Psoas muscle (tissue), 8 donors: ENCODE data around the gene RNLS. TPM values are rescaled to one million over a fixed set of nuclear protein-coding genes. Genes with fewer than 3 reads are reported as not detected.
A peak's percentile ranks its signal among the peaks of the same experiment; 100 is the strongest.

Experiments used
- ATAC-seq, 4 donors: fragments of 200-7000 bp; cut with Tn5 transposase; one replicate each; pipeline ENCODE4 v1.9.1; 2020; ENCODE audit warnings: moderate library complexity in 3 of 4, mild to moderate bottlenecking in 2 of 4
- DNase-seq, 2 donors: peaks; one replicate each; pipeline ENCODE4 v3.0.0-alpha.2; 2020
- H3K27ac ChIP-seq: fragments of 200-600 bp; one replicate; pipeline ENCODE4 v1.8.0; 2022
- H3K27me3 ChIP-seq, 3 donors: fragments of 200-600 bp in 1 of 3; one replicate each; pipeline versions ENCODE4 v1.6.1 to v1.8.0; 2013 to 2022; ENCODE audit warnings: low read length in 2 of 3, mild to moderate bottlenecking in 2 of 3, moderate library complexity in 1 of 3; ENCODE audit not compliant: insufficient read depth in 3 of 3
- H3K36me3 ChIP-seq, 2 donors: fragments of 200-600 bp in 1 of 2; one replicate each; pipeline versions ENCODE4 v1.6.1 to v1.8.0; 2013 to 2022; ENCODE audit warnings: low read depth in 1 of 2, mild to moderate bottlenecking in 1 of 2, moderate library complexity in 1 of 2; ENCODE audit not compliant: insufficient read depth in 1 of 2
- H3K4me1 ChIP-seq: fragments of 200-600 bp; one replicate; pipeline ENCODE4 v1.8.0; 2022
- H3K4me3 ChIP-seq: fragments of 200-600 bp; one replicate; pipeline ENCODE4 v1.8.0; 2022; ENCODE audit warnings: mild to moderate bottlenecking
- H3K9me3 ChIP-seq: fragments of 200-600 bp; one replicate; pipeline ENCODE4 v1.8.0; 2022
- WGBS, 3 donors: extraction: QIAGEN DNeasy Blood & Tissue Kit; methylation state at CpG; one replicate each; pipeline versions ENCODE4 v1.1.6 to v1.1.7; 2013; 5-methylcytosine and 5-hydroxymethylcytosine counted together
- intact Hi-C, 2 donors: fragments of 100-400 bp; cut with DNase I; formaldehyde crosslinking; loops; one replicate each; pipeline versions ENCODE4 v1.11.0 to v1.14.2; 2022
- polyA plus RNA-seq, 3 donors: library from polyadenylated mRNA; stranded (reverse); fragments of 200-250 nt; gene quantifications; one replicate each; pipeline ENCODE4 v1.2.3, GENCODE V29; 2013
- total RNA-seq, 4 donors: library from RNA; stranded (reverse); fragmentation: NEBNext Ultra II Directional in 2 of 4; extraction: Animal tissue kit (Norgen Biotek cat#: 25700) in 2 of 4; gene quantifications; one replicate each; pipeline versions ENCODE4 v1.2.1 to v1.2.4, GENCODE V29; 2021 to 2023
- TF ChIP-seq, protein P1 (sequence below): fragments of 200-600 bp; IDR thresholded peaks from one replicate; pipeline ENCODE4 v1.8.0; 2022; ENCODE audit warnings: antibody characterized with exemption
- donor health status: healthy with polysubstance abuse.
- donor health status: DM: no; HTN: no; CAD: no; lungs with moderate emphysema.
- donor health status: Bipolar disorder and iron deficiency.
- donor health status: healthy.
- donor health status: DM: yes; HTN: yes; CAD: no.
- donor health status: DM: no; HTN: no; CAD: no.
- donor health status: DM: no; HTN: no; CAD: no.
- donor health status: DM: yes; HTN: yes; CAD: no.

Gene RNLS
- total and polyA plus RNA-seq, 7 donors, result 3.0 to 9.2 (median 6.7) TPM

DNA sequence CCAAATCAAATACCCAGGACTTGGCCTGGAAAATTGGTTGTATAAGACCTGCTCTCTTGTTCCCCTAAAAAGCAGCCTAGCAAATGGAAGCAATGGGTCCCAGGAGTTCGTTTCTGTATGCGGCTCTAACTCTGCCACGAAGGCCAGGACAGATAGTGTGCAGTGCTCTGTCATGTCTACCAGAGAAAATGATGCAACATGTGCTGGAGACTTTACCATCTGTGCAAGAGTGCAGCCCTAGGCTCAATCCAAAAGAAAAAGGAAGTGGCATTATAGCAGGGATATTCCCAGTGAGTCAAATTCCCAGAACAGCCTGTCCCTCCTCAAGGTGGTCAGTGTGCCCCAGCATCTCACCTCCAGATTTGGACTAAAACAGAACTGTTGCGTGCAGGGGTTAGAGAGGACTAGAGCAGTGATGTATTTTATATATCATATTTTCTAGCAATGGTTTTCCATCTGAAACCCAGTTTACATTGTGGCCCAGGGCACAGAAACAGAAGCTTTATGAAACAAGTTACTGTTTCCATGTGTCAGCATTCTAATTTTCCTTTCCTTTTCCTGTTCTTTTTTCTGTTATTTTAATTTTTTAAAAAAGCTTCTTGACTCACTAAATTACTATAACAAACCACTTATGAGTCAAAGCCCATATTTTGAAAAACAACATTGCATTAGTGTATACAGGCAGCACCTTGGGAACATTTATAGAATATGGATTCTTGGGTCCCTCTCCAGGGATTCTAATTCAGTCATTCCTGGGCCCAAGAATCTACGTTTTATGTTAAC, 311.2 kb downstream of the RNLS start:
- WGBS, 3 donors, result 89 to 93% (median 91%) methylated on average over 5 of the region's 5 CpGs
- ATAC-seq, result peak in 2 of 4 donors; percentile 61 to 77
- H3K27ac ChIP-seq, result no peak overlapping the region

DNA sequence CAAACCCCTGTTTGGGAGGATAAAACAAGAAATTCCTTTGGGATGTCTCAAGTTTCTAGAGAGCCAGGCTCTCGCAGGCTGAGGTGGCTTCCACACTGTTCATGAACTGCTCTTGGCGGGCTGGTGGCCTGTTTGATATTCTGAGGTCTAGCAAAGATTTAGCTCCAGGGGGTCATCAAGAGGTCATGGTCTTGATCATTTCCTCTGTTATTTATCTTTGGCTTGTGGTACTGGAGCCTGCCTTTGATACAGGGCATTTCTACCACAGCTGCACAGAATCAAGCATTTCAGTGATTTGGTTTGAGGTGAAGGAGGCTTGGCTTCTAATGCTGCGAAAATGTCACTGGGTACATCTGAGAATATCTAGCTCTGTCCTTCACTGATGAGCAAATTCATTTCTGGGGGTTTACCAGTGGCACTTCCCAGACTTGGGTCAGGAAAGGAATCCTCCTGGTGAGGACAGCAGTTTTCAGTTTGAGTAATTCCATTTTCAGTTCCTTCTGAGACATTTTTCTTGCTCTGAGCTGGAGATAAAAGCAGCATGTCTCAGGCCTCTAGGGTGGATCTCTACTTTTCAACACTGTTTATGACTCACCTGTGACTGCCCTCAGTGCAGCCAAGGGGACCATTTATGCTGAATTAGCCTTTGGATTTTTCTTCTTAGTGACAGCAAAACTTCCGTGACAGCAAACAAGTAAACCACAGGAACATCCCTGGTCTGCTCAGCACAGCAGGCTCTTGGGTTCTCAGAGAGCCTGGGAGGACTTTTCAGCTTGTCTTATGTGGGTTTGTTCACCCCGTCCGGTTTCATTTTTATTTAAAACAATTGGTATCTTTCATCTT, 312.0 kb downstream of the RNLS start:
- ATAC-seq (peak in 3 of 4 donors; percentile 44 to 64 (median 45)), DNase-seq (no peak)
- no peaks in the 10 kb centered on the region for H3K4me1 ChIP-seq
- no peaks in the 10 kb centered on the region for H3K9me3 ChIP-seq
- no peaks in the 10 kb centered on the region for H3K36me3 ChIP-seq
- no peaks in the 10 kb centered on the region for H3K27me3 ChIP-seq
- H3K4me3 ChIP-seq, result no peak overlapping the region
- TF ChIP-seq, protein P1, sequence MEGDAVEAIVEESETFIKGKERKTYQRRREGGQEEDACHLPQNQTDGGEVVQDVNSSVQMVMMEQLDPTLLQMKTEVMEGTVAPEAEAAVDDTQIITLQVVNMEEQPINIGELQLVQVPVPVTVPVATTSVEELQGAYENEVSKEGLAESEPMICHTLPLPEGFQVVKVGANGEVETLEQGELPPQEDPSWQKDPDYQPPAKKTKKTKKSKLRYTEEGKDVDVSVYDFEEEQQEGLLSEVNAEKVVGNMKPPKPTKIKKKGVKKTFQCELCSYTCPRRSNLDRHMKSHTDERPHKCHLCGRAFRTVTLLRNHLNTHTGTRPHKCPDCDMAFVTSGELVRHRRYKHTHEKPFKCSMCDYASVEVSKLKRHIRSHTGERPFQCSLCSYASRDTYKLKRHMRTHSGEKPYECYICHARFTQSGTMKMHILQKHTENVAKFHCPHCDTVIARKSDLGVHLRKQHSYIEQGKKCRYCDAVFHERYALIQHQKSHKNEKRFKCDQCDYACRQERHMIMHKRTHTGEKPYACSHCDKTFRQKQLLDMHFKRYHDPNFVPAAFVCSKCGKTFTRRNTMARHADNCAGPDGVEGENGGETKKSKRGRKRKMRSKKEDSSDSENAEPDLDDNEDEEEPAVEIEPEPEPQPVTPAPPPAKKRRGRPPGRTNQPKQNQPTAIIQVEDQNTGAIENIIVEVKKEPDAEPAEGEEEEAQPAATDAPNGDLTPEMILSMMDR, result no peak
- intact Hi-C loops, result no loop called here
- no peak overlapping the region for H3K27ac ChIP-seq
- 73 to 82% (median 80%) methylated on average over 6 of the region's 6 CpGs for WGBS, 3 donors

More for the DNA sequence above, 311.2 kb downstream of the RNLS start:
- TF ChIP-seq, protein P1, result no peak
- intact Hi-C loops, result no loop called here
- no peaks in the 10 kb centered on the region for H3K27me3 ChIP-seq
- H3K4me1 ChIP-seq, result no peaks in the 10 kb centered on the region
- no peak for DNase-seq
- H3K4me3 ChIP-seq, result no peak overlapping the region
- H3K9me3 ChIP-seq, result no peaks in the 10 kb centered on the region
- no peaks in the 10 kb centered on the region for H3K36me3 ChIP-seq

DNA sequence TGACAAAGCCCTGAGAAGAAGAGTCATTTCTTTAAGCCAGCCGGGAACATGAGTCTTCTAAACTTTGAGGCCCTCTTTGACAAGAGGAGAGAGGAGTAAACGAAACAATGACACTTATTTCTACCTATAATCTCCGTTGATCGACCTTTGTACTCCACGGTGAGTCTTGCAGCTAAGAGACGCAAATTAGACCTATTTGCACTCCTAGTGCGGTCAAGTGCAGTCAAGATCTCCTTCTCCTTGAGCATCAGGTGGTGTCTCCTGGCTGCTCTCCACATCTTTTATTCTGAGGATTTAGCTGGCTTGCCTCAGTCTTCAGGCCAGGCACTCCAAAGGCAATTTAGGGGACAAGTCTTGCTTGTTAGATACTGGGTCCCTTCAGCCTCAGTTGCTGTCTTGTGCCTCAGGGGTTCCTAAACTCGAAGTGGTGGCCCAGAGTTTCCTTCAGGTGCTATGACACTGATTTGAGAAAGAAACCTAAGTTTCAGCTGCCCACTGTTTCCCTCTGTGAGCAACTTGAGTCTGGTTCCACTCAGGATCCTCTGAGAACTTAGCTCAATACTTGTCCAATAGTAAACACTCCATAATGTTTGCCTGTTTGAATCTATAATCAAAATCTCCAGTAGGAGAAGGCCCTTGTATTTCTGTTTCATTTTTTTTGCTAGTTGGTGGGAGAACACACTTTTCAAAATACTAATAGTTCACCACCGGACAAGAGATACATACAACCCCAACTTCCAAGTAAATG, 312.9 kb downstream of the RNLS start:
- no peak for ATAC-seq
- 95 to 97% (median 95%) methylated on average over 9 of the region's 9 CpGs for WGBS, 3 donors
- intact Hi-C loops, result no loop called here
- Histone ChIP-seq H3K4me1 (no peaks in the 10 kb centered on the region), H3K4me3 (no peak overlapping the region), H3K36me3 (no peaks in the 10 kb centered on the region), H3K27me3 (no peaks in the 10 kb centered on the region), H3K9me3 (no peaks in the 10 kb centered on the region), H3K27ac (no peak overlapping the region)
- TF ChIP-seq, protein P1, result no peak
- DNase-seq, result no peak

DNA sequence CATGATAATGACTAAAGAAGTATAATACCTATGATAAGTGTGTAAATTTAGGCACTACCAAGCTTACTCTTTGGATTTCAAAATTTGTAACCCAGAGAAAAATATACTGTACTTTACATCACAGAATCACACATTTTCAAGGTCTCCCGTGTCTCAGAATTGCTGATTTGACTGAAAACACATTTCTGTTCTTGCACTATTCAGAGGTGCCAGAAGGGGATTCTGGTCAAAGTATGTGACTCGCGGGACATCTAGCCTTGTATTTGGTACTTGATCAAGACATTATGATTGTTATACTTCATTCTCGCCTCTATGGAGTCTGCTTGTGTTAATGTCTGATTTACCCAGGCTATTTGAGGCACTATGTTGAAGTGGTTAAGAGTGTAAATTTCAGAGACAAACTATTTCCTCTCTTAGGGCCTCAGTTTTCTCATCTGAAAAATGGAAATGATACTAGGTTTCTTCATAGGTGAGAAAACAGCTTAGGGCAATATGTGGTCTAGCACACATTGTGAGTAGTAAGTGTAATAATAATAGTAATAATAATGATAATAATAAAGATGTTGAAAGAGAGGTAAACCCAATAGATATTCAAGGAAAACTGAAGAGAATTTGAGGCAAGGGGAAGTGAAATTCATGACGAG, 320.4 kb downstream of the RNLS start:
- H3K27me3 ChIP-seq, result no peaks in the 10 kb centered on the region
- H3K36me3 ChIP-seq, result no peaks in the 10 kb centered on the region
- H3K4me3 ChIP-seq, result no peak overlapping the region
- TF ChIP-seq, protein P1, result no peak
- no peak overlapping the region for H3K27ac ChIP-seq
- WGBS, 3 donors, result 79 to 85% (median 81%) methylated on average over 5 of the region's 5 CpGs
- intact Hi-C loops, result no loop called here
- no peaks in the 10 kb centered on the region for H3K4me1 ChIP-seq
- ATAC-seq (no peak), DNase-seq (no peak)
- no peaks in the 10 kb centered on the region for H3K9me3 ChIP-seq
